GM23338 (cell line): Measurements from ENCODE around the gene LGALS1.

Experiments used
- CREB1 ChIP-seq: fragments of 250-450 bp; sonication (Bioruptor Pico); IDR thresholded peaks from 2 replicates; pipeline ENCODE4 v1.5.0; 2020; ENCODE audit warnings: low read depth, mild to moderate bottlenecking, moderate library complexity
- CTCF ChIP-seq, 2 experiments: fragments of 200-600 bp in 1 of 2; sonication (generic) in 1 of 2; conservative IDR thresholded peaks; 2 replicates each; pipeline versions ENCODE4 v1.5.1 to v1.6.1; 2016 to 2017; ENCODE audit warnings: antibody characterized with exemption in 2 of 2, low read depth in 2 of 2, mild to moderate bottlenecking in 2 of 2, moderate library complexity in 1 of 2
- EZH2 ChIP-seq: fragments of 200-600 bp; sonication (generic); IDR thresholded peaks from one replicate; pipeline ENCODE4 v1.8.0; 2017; ENCODE audit warnings: antibody characterized with exemption, mild to moderate bottlenecking, low read depth; ENCODE audit not compliant: unreplicated experiment
- EZH2phosphoT487 ChIP-seq: fragments of 200-600 bp; sonication (generic); IDR thresholded peaks from one replicate; pipeline ENCODE4 v1.8.1; 2018; ENCODE audit warnings: antibody characterized with exemption; ENCODE audit not compliant: unreplicated experiment
- JUNB ChIP-seq: IDR thresholded peaks from one replicate; pipeline ENCODE4 v1.6.1; 2016; ENCODE audit warnings: antibody characterized with exemption; ENCODE audit not compliant: unreplicated experiment
- NANOG ChIP-seq: IDR thresholded peaks from 2 replicates; pipeline ENCODE4 v1.6.1; 2016; ENCODE audit warnings: antibody characterized with exemption, borderline replicate concordance
- POLR2AphosphoS5 ChIP-seq: IDR thresholded peaks from 2 replicates; pipeline ENCODE4 v1.6.1; 2016; ENCODE audit warnings: antibody characterized with exemption, low read depth
- REST ChIP-seq: IDR thresholded peaks from one replicate; pipeline ENCODE4 v1.6.1; 2018; ENCODE audit warnings: antibody characterized with exemption; ENCODE audit not compliant: unreplicated experiment
- ZNF114 ChIP-seq: fragments of 250-450 bp; sonication (Bioruptor Pico); IDR thresholded peaks from 2 replicates; pipeline ENCODE4 v1.5.0; 2020; ENCODE audit warnings: mild to moderate bottlenecking, moderate library complexity
- ZNF331 ChIP-seq: fragments of 250-450 bp; sonication (Bioruptor Pico); IDR thresholded peaks from 2 replicates; pipeline ENCODE4 v1.5.0; 2020; ENCODE audit warnings: low read depth, mild to moderate bottlenecking, moderate library complexity
- ZNF462 ChIP-seq: fragments of 250-450 bp; sonication (Bioruptor Pico); IDR thresholded peaks from 2 replicates; pipeline ENCODE4 v1.5.0; 2020; ENCODE audit warnings: mild to moderate bottlenecking, moderate library complexity

- TF ChIP-seq CTCF (conservative IDR thresholded peaks at IDR 0.05; ENCODE audit: low read depth in 2 of 2) (no peak), POLR2AphosphoS5 (no peak), EZH2 (no peak), EZH2phosphoT487 (no peak), ZNF462 (CRISPR knock-in tag) (no peak), REST (no peak), ZNF331 (CRISPR knock-in tag) (no peak), NANOG (no peak), JUNB (no peak), ZNF114 (CRISPR knock-in tag) (no peak), CREB1 (CRISPR knock-in tag) (no peak)
These were observed 15.3 kb upstream of the LGALS1 start for GRCh38 chr22:37659897-37660708.
